SKM-1 (cell line): Measurements from ENCODE around the gene SRI.
A peak's percentile ranks its signal among the peaks of the same experiment; 100 is the strongest.
"Not testable (repeated sequence)": the region's sequence is repeated elsewhere in the genome, so short reads cannot be mapped to it uniquely, and the experiment has no call there.

Experiments
- DNase-seq: peaks from one replicate; lab custom pipeline; 2025; ENCODE audit not compliant: unreplicated experiment; lab: John Stamatoyannopoulos, UW

The SRI gene

DNA sequence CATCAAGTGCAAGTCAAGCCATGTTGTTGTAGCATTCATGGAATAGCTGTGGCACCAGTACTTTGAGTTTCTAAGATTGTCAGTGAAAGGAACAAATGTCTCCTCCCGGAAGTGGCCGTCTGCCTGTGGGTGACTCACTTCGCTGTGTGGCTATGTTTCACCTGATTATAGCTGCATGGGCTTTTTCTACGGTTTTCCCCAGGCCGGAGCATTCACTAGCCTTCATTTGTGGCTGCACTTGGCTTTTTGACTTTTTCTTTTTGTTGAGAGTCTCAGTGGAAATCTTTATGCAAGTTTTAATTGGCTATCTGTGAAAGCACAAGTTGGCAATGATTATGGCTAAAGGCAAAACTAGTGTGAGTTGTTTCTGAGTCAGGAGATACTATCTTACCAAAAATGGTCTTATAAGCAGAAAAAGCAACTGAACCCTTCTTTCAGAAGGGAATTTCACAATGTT lies 35.0 kb downstream of the SRI start:
- no peak for DNase-seq

DNA sequence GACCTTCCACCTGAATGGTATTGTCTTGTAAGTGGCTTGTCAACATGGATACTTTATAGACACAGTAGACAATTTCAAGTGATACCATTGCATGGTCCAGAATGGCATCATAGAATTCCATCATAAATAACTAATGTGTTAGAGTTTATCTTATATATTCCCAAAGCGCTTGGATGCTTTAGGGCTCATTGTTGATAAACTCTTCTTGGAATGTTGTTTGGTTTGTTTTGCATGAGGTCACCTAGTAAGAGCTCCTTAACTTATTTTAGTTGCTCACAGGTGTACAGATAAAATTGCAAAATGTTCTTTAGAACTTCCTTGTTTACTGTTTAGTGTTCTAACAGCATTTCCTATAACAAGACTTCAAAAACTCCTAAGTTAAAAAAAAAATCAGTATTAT lies 36.8 kb downstream of the SRI start:
- DNase-seq: no peak

DNA sequence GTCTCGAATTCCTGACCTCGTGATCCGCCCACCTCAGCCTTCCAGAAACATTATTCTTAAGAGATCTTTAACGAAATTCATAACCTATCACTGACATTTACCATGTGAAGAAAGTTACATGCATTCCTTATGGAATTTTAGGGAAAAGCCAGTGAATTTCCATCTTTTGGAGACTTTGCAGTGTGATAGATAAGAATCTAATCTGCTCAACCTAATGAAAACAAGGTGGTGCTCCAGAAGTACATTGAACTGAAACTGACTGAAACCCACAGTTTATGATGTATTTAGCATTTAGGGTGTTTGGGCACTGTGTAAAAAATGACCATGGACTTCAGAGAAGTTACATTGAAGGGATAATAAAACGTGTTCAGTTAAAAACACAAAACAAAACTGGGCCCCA lies 43.6 kb downstream of the SRI start:
- DNase-seq: no peak

DNA sequence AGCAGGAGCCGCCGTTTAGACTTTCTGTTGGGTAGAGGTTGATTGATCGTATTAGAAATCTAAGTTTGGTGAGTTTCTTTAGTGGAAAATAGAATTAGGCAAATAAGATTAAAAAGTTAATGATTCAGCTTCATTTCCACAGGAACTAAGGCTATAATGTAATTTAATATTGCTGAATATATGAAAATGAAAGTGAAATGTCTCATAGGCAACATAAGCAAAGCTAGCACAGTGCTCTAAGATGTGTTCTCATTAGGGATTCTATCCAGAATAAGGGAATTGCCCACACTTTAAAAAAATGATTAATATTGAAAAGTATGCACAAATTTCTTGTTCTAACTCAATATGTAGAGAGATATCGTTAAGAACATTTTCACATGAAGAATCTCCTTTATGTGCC lies 47.0 kb downstream of the SRI start:
- DNase-seq: no peak

DNA sequence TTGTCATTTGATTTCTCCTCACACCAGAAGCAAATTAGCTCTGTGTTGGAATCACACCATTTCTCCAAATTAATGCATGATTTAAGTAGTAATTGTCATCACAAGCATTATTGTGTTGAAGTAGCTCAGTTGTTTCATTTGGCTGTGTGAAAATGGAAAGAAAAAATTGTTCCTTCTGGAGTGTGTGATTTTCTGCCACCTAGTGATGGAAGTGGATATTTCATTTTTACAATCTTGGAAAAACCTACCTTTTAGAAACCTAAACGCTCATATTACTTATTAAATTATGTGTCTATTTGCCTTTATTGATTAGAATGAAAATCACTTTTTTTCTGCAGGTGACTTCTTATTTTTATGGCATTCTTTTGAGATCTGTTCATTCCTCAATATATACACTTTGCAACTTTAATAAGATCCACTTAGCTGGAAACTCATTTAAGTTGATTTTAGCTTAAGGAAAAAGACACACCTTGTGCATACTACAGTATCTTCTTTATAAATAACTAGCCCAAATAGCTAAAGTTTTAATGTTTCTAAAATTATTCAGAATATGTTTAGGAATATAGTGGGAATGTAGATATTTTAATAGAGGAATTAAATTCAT lies 50.0 kb downstream of the SRI start:
- DNase-seq: peak; percentile 20

DNA sequence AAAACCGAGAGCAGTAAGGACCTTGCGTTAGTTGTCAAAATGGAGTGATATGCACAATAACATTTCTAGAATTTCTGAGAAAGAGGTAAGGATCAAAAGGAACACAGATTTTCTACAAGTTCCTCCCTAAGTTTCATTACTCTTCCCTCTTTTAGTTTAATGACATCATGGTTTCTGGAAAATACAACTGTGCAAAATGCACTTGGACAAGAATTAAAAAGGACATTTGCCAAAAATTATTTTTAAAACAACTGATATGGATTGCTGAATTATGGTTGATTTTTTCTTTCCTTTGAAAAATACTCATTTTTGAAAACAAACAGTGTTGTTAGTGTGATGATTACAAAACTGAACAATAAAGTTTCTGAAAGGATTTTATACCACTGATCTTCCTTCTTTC lies 52.1 kb downstream of the SRI start:
- DNase-seq: no peak

DNA sequence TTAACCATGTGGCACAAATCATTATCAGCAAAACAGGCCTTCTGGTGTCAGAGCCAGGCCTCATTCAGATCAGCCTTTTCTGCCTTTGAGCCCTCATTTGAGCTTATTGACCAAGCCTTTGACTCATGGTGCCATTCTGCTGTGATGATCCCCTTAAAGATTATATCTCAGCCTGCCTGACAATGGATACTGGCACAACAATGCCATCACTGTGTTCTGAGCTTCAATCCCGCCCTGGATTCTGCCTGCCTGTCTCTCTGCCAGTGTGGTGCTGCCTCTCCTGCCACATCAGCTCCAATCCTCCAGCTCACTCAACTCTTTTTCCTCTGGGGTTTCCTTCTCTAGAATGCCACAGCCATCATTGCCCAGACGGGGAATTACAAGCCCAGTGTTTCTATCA lies 52.6 kb downstream of the SRI start:
- no peak for DNase-seq

DNA sequence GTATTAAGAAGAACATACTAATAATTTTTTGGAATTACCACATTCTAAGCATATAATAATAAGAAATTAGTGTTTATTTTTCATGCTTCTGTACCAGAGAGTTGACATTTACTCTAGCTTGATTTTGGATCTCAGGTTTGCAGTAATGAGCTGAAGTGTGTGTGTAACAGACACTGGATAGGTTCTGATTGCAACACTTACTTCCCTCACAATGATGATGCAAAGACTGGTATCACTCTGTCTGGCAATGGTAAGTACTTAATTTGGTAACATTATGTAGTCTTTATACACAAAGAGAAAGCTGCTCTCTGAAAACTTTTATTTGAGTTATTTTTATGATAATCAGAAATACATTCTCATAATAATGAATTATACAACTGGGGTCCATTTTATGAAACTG lies 54.1 kb downstream of the SRI start:
- peak; percentile 12 for DNase-seq

DNA sequence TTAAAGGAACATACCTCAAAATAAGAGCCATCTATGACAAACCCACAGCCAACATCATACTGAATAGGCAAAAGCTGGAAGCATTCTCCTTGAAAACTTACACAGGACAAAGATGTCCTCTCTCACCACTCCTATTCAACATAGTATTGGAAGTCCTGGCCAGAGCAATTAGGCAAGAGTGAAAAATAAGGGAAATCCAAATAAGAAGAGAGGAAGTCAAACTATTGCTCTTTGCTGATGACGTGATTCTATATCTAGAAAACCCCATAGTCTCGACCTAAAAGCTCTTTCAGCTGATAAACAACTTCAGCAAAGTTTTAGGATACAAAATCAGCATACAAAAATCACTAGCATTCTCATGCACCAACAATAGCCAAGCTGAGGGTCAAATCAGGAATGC lies 60.1 kb downstream of the SRI start:
- not testable (repeated sequence) for DNase-seq

DNA sequence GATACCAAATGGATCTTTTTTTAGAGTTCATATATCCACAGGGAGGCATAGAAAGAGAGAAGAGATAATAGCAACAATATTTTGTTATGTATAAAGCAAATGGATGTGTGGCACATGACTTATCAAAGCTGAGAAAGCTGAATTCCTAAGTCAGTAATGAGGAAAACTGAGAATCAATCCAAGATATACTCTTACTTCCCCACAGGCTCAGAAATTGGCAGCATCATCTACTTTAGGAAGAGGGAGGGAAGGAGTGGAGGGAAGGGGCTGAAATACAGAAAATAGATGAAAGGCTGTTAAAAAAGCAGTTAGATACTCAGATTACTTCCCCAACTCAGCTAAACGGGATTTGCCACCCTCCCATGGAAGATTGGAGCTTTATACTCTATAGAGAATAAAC lies 63.5 kb downstream of the SRI start:
- no peak for DNase-seq

DNA sequence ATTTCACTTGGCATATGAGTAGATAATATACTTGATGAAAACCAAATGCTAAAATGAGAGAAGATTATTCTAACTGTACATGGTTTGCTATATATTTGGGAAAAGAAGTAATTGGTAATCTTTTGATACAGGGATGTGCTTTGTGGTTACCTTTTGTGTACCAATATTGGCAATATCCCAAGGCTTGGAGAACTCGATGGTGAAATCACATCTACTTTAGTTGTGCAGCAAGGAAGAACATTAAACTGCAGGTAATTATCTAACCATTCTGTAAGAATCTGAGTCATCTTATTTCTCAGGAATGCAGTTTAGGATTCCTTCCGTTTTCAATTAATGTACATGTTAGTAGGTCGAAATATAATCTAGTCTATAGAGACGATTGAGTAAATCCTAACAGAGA lies 64.1 kb downstream of the SRI start:
- DNase-seq: no peak
